Neural cell (in vitro differentiated cells): ENCODE measurements around the gene TMED9.
A peak's percentile ranks its signal among the peaks of the same experiment; 100 is the strongest.

Source experiments
- EZH2 ChIP-seq: fragments of 200-600, 300-800 bp; shearing (Covaris generic), sonication (generic); IDR thresholded peaks from 2 replicates; pipeline ENCODE4 v1.6.1; 2014; ENCODE audit warnings: antibody characterized with exemption, low read length, borderline replicate concordance, mild to moderate bottlenecking; ENCODE audit not compliant: insufficient read depth, poor library complexity, severe bottlenecking
- TF ChIP-seq, protein P1 (sequence below): fragments of 450-650 bp; IDR thresholded peaks from 2 replicates; pipeline ENCODE4 v1.5.1; 2014; ENCODE audit warnings: antibody characterized with exemption, mild to moderate bottlenecking, moderate library complexity; ENCODE audit not compliant: poor library complexity, severe bottlenecking

DNA sequence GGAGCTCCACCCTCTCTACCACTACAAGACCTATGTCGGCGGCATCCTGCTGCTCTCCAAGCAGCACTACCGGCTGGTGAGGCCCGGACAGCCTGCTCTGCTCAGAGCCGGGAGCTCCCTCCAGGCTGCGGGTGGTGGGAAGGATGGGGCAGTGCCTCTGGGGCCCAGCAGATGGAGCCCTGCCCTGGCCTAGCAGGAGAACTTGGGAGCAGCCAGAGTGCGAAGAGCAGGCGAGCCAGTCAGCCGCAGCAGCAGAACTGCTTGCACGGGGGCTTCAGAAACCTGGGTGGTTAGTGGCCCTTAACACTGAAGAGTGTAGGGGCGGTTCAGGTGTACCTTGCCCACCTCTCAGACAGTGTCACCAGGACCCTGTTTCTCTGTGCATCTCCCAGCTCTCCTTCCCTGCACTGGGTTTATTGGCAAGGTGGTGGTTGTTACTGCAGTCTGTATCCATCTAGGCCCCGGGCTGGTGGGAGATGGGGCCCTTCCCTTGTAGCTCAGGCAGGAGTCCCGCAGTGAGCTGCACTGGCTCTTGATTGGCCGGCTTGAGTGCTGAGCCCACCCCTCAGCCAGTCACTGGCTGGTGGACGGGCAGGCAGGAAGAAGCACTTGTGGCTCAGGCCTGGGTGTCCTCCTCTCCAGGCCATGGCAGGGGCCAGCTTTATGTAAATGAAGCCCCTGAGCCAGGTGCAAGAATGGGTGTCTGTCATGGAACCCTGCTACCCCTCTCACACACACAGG is 15.6 kb downstream of the TMED9 start:
- TF ChIP-seq, protein P1, sequence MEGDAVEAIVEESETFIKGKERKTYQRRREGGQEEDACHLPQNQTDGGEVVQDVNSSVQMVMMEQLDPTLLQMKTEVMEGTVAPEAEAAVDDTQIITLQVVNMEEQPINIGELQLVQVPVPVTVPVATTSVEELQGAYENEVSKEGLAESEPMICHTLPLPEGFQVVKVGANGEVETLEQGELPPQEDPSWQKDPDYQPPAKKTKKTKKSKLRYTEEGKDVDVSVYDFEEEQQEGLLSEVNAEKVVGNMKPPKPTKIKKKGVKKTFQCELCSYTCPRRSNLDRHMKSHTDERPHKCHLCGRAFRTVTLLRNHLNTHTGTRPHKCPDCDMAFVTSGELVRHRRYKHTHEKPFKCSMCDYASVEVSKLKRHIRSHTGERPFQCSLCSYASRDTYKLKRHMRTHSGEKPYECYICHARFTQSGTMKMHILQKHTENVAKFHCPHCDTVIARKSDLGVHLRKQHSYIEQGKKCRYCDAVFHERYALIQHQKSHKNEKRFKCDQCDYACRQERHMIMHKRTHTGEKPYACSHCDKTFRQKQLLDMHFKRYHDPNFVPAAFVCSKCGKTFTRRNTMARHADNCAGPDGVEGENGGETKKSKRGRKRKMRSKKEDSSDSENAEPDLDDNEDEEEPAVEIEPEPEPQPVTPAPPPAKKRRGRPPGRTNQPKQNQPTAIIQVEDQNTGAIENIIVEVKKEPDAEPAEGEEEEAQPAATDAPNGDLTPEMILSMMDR = peak; percentile 89
- no peak for TF ChIP-seq EZH2
